ENCODE results near the gene CCDC57. TPM values are rescaled to one million over a fixed set of nuclear protein-coding genes. Genes with fewer than 3 reads are reported as not detected.

The CCDC57 gene
- total RNA-seq, 2 experiments from 2014 or later = 56.6 to 64.2 TPM

DNA sequence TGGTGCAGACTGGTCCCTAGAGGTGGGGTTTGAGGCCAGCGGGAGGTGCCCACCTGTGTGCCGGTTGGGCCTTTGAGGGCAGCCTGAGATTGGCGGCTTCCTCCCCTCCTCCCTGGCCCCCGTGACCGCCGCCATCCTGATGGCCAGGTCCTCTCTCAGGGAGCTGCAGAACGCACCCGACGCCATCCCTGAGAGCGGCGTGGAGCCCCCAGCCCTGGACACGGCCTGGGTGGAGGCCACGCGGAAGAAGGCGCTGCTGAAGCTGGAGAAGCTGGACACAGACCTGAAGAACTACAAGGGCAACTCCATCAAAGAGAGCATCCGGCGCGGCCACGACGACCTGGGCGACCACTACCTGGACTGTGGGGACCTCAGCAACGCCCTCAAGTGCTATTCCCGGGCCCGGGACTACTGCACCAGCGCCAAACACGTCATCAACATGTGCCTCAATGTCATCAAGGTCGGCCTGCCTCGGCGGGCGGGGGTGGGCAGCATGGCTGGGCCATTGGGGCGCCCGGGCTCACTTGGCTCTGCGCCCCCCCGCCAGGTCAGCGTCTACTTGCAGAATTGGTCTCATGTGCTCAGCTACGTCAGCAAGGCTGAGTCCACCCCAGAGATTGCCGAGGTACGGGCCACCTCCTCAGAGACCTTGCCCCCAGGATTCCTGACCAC, 158.2 kb downstream of the CCDC57 start:
- Mint-ChIP-seq H3K36me3 (ENCODE audit: low read depth) (peaks cover 2% of the 10 kb centered on the region), H3K27me3 (no peaks in the 10 kb centered on the region), H3K4me1 (ENCODE audit: low read depth) (peaks cover 19% of the 10 kb centered on the region), H3K27ac (peak overlapping the region; percentile 16), H3K4me3 (no peak overlapping the region), H3K9me3 (no peaks in the 10 kb centered on the region)
- ATAC-seq (no peak), DNase-seq (no peak)
- intact Hi-C loops (cut with micrococcal nuclease) = no loop called here
- POLR2A ChIA-PET = interaction anchor here (1.1 to 9.3 kb wide), 4 partner anchors 9 to 73 kb away, joined by 3 to 98 read pairs (median 4); partner anchors contain the start of gene DUS1L
- CTCF ChIA-PET = no interaction called here
- TF ChIP-seq, protein P1, sequence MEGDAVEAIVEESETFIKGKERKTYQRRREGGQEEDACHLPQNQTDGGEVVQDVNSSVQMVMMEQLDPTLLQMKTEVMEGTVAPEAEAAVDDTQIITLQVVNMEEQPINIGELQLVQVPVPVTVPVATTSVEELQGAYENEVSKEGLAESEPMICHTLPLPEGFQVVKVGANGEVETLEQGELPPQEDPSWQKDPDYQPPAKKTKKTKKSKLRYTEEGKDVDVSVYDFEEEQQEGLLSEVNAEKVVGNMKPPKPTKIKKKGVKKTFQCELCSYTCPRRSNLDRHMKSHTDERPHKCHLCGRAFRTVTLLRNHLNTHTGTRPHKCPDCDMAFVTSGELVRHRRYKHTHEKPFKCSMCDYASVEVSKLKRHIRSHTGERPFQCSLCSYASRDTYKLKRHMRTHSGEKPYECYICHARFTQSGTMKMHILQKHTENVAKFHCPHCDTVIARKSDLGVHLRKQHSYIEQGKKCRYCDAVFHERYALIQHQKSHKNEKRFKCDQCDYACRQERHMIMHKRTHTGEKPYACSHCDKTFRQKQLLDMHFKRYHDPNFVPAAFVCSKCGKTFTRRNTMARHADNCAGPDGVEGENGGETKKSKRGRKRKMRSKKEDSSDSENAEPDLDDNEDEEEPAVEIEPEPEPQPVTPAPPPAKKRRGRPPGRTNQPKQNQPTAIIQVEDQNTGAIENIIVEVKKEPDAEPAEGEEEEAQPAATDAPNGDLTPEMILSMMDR (IDR thresholded peaks at IDR 0.05) = no peak

DNA sequence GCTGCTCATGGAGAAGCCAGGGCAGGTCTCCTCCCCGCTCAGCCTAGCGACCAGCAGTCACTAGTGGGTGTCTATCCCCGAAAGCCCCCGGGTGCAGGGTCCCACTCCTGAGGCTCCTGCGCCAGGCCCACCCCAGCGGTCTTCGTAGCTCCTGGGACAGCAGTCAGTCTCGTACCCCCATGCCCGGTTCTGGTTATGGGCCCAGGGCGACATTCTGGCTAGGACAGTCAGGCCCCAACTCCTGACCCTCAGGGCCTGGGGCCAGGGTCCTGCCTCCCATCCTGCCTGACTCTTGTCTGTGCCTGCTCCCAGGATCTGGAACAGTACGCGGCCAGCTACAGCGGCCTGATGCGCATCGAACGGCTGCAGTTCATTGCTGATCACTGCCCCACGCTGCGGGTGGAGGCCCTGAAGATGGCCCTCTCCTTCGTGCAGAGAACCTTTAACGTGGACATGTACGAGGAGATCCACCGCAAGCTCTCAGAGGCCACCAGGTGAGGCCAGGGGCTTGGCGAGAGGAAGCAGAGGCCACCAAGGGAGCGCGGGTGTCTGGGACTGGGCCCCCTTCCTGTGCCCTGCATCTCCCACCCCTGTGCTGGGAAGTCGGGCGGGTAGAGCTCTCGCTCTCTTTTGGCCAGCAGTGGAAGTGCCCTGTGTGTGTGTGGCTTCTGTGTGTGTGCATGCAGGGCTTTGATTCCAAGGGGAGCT, 158.9 kb downstream of the CCDC57 start:
- intact Hi-C loops (cut with micrococcal nuclease) = no loop called here
- ATAC-seq = no peak
- POLR2A ChIA-PET = interaction anchor here (0.7 to 9.3 kb wide), 4 partner anchors 10 to 38 kb away, joined by 4 to 98 read pairs (median 4); partner anchors contain the start of gene DUS1L

DNA sequence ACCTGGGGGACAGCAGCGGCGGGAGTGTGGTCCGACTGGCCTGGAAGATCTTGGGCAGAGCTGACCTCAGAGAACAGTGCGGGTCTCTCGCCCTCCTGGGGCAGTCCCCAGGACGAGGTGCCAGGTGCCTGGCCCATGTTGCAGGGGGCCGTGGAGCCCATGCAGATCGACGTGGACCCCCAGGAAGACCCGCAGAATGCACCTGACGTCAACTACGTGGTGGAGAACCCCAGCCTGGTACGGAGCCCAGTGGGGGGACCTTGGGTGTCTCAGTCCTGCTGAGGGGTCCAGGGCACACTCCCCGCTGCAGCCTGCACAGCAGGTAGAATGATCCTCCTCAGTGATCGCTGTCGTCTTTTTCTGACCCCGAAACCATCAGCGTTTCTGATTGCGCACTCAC, 159.5 kb downstream of the CCDC57 start:
- ATAC-seq (no peak), DNase-seq (no peak)
- intact Hi-C loops (cut with micrococcal nuclease) = no loop called here
- Mint-ChIP-seq H3K4me3 (peak overlapping the region; percentile 82), H3K27ac (peak overlapping the region; percentile 25), H3K36me3 (ENCODE audit: low read depth) (peaks cover 2% of the 10 kb centered on the region), H3K4me1 (ENCODE audit: low read depth) (peaks cover 19% of the 10 kb centered on the region), H3K27me3 (no peaks in the 10 kb centered on the region), H3K9me3 (no peaks in the 10 kb centered on the region)
- TF ChIP-seq, protein P1 (IDR thresholded peaks at IDR 0.05) = no peak
- POLR2A ChIA-PET = interaction anchor here (1.3 to 9.3 kb wide), 4 partner anchors 11 to 39 kb away, joined by 4 to 98 read pairs (median 4); partner anchors contain the start of gene DUS1L
- CTCF ChIA-PET = no interaction called here

More for the DNA sequence above, 158.9 kb downstream of the CCDC57 start:
- no peak for DNase-seq
- Mint-ChIP-seq H3K4me3 (peak overlapping the region; percentile 82), H3K27ac (peak overlapping the region; percentile 25), H3K4me1 (ENCODE audit: low read depth) (peaks cover 19% of the 10 kb centered on the region), H3K27me3 (no peaks in the 10 kb centered on the region), H3K36me3 (ENCODE audit: low read depth) (peaks cover 2% of the 10 kb centered on the region), H3K9me3 (no peaks in the 10 kb centered on the region)
- CTCF ChIA-PET = no interaction called here
- TF ChIP-seq, protein P1 (IDR thresholded peaks at IDR 0.05) = no peak

DNA sequence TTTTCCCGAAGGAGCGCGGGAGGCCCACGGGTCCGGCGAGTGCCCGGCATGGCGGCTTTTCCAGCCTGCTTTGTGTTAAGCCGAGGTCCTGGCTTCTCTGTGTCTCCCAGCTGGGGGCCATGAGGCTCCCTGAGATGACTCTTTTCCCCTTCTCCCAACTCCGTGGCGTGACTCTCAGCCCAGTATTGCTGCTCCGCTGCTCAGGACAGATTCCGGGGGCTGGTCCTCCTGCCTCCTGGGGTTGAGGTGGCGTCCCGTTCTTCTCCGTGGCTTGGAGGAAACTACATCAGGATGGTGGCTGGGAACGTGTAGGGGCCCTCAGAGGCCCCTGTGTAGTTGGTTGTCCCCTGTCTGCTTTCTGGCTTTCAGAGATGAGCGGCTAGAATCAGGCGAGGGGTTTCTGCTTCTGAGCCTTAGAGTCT, 160.0 kb downstream of the CCDC57 start:
- ChIA-PET CTCF (interaction anchor here (1.0 to 1.2 kb wide), 3 partner anchors 22 to 102 kb away, joined by 3 read pairs; no protein-coding TSS in a partner anchor), POLR2A (interaction anchor here (1.3 to 9.3 kb wide), 4 partner anchors 11 to 39 kb away, joined by 4 to 98 read pairs (median 4); partner anchors contain the start of gene DUS1L)
- ATAC-seq (no peak), DNase-seq (no peak)
- H3K36me3 Mint-ChIP-seq (ENCODE audit: low read depth) = peaks cover 2% of the 10 kb centered on the region
- H3K9me3 Mint-ChIP-seq = no peaks in the 10 kb centered on the region
- peaks cover 19% of the 10 kb centered on the region for H3K4me1 Mint-ChIP-seq (ENCODE audit: low read depth)
- peak overlapping the region; percentile 82 for H3K4me3 Mint-ChIP-seq
- TF ChIP-seq, protein P1 (IDR thresholded peaks at IDR 0.05) = no peak
- intact Hi-C loops (cut with micrococcal nuclease) = no loop called here
- H3K27ac Mint-ChIP-seq = peak overlapping the region; percentile 15
- no peaks in the 10 kb centered on the region for H3K27me3 Mint-ChIP-seq

Data from activated CD8-positive, alpha-beta T cell treated with anti-CD3 and anti-CD28 coated beads for 36 hours (primary cell).